Measurements from ENCODE around the gene NCOA1. TPM values are rescaled to one million over a fixed set of nuclear protein-coding genes. Genes with fewer than 3 reads are reported as not detected.

The NCOA1 gene
- total RNA-seq, 2 donors from 2014 or later, result 34.9 to 58.3 TPM

- Histone ChIP-seq H3K27ac (no peak overlapping the region), H3K4me3 (no peak overlapping the region), H3K36me3 (no peaks in the 10 kb centered on the region), H3K9me3 (no peaks in the 10 kb centered on the region), H3K4me1 (ENCODE audit: control insufficient read depth in 1 of 2, low read depth in 2 of 2) (peaks cover 32 to 38% of the 10 kb centered on the region in 2 donors), H3K27me3 (replicated peaks; ENCODE audit: insufficient read depth) (no peaks in the 10 kb centered on the region)
- no peak for TF ChIP-seq CTCF (IDR thresholded peaks at IDR 0.05)
- ATAC-seq (ENCODE audit: insufficient number of reproducible peaks, low FRiP score, low read depth), result no peak
- no peak for DNase-seq (ENCODE audit: low spot score)
These were observed 24.3 kb downstream of the NCOA1 start for GRCh38 chr2:24515335-24515734.

GRCh38 chr2:24515831-24516230 is 24.8 kb downstream of the NCOA1 start:
- Histone ChIP-seq H3K9me3 (no peaks in the 10 kb centered on the region), H3K27me3 (replicated peaks; ENCODE audit: insufficient read depth) (no peaks in the 10 kb centered on the region), H3K27ac (no peak overlapping the region), H3K36me3 (no peaks in the 10 kb centered on the region), H3K4me3 (no peak overlapping the region), H3K4me1 (ENCODE audit: control insufficient read depth in 1 of 2, low read depth in 2 of 2) (peaks cover 37 to 40% of the 10 kb centered on the region in 2 donors)
- TF ChIP-seq CTCF (IDR thresholded peaks at IDR 0.05), result no peak
- ATAC-seq (ENCODE audit: insufficient number of reproducible peaks, low FRiP score, low read depth), result no peak
- DNase-seq (ENCODE audit: low spot score), result no peak

DNA sequence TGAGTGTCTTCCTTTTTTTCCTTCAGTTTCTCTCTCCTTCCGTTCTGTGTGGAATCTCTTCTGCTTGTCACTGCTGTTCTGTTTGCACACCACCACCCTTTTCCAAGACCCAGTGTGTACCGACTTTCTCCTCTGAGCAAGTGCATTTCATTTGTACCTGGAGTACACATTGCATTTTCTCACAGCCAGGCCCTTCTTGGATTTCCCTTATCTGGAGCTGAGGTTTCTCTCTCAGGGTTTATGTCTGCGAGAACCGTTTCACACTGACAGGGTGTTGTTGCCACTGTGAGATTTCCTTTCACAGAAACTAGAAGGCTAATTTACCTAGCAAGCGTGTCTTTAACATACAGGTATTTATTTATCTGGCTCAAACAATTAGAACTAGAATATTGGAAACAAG is 26.2 kb downstream of the NCOA1 start:
- Histone ChIP-seq H3K4me3 (no peak overlapping the region), H3K36me3 (no peaks in the 10 kb centered on the region), H3K27me3 (replicated peaks; ENCODE audit: insufficient read depth) (no peaks in the 10 kb centered on the region), H3K4me1 (ENCODE audit: control insufficient read depth in 1 of 2, low read depth in 2 of 2) (peaks cover 32 to 38% of the 10 kb centered on the region in 2 donors), H3K9me3 (no peaks in the 10 kb centered on the region), H3K27ac (no peak overlapping the region)
- ATAC-seq (ENCODE audit: insufficient number of reproducible peaks, low FRiP score, low read depth) (no peak), DNase-seq (ENCODE audit: low spot score) (no peak)
- TF ChIP-seq CTCF (IDR thresholded peaks at IDR 0.05), result no peak

- no peaks in the 10 kb centered on the region for H3K9me3 ChIP-seq
- no peaks in the 10 kb centered on the region for H3K27me3 ChIP-seq (replicated peaks; ENCODE audit: insufficient read depth)
- no peak overlapping the region for H3K4me3 ChIP-seq
- no peak for TF ChIP-seq CTCF (IDR thresholded peaks at IDR 0.05)
- no peak overlapping the region for H3K27ac ChIP-seq
- peaks cover 16 to 19% of the 10 kb centered on the region in 2 donors for H3K4me1 ChIP-seq (ENCODE audit: control insufficient read depth in 1 of 2, low read depth in 2 of 2)
- DNase-seq (ENCODE audit: low spot score), result no peak
- ATAC-seq (ENCODE audit: insufficient number of reproducible peaks, low FRiP score, low read depth), result no peak
- no peaks in the 10 kb centered on the region for H3K36me3 ChIP-seq
These were observed 29.1 kb downstream of the NCOA1 start for GRCh38 chr2:24520175-24520574.

DNA sequence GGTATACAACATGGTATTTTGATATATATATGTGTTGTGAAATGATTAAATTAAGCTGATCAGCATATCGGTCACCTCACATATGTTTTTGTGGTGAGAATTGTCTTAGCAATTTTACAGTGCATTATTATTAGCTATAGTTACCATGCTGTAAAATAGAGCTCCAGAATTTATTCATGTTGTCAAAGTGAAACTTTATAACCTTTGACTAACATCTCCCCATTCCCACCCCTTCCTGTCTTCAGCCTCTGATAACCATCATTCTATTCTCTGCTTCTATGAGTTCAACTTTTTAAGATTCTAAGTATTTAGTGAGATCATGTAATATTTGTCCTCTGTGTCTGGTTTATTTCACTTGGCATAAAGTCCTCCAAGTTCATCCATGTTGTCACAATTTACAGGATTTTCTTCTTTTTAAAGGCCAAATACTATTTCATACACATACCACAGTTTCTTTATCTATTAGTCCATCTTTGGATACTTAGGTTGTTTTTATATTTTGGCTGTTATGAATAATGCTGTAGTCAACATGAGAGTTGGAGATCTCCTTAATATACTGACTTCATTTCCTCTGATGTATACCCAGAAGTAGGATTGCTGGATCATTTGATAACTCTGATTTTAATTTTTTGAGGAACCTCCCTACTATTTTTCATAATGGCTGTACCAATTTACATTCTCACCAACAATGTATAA is 30.3 kb downstream of the NCOA1 start:
- no peak for ATAC-seq (ENCODE audit: insufficient number of reproducible peaks, low FRiP score, low read depth)
- Histone ChIP-seq H3K27me3 (replicated peaks; ENCODE audit: insufficient read depth) (no peaks in the 10 kb centered on the region), H3K4me1 (ENCODE audit: control insufficient read depth in 1 of 2, low read depth in 2 of 2) (peaks cover 9 to 10% of the 10 kb centered on the region in 2 donors), H3K36me3 (no peaks in the 10 kb centered on the region), H3K4me3 (no peak overlapping the region), H3K27ac (no peak overlapping the region), H3K9me3 (no peaks in the 10 kb centered on the region)
- no peak for DNase-seq (ENCODE audit: low spot score)
- TF ChIP-seq CTCF (IDR thresholded peaks at IDR 0.05), result no peak
